ENCODE measurements around the gene BBLN. TPM values are rescaled to one million over a fixed set of nuclear protein-coding genes. Genes with fewer than 3 reads are reported as not detected.

BBLN gene
- total and polyA plus RNA-seq, 2 donors (not counting 1 experiment from before 2014, with no cell fraction given), result 44.3 to 148 TPM

- Histone ChIP-seq H3K9ac (ENCODE audit: low read length) (no peak overlapping the region), H4K20me1 (ENCODE audit: control insufficient read depth, insufficient read depth, low read length, poor library complexity, severe bottlenecking) (no peaks in the 10 kb centered on the region), H3K4me2 (replicated peaks; ENCODE audit: low read depth, low read length, poor library complexity, severe bottlenecking) (no peak overlapping the region), H3K4me1 (ENCODE audit: control insufficient read depth in 2 of 2, insufficient read depth in 2 of 2, low read length in 2 of 2) (peaks cover 0 to 9% of the 10 kb centered on the region in 2 donors), H3K79me2 (ENCODE audit: control insufficient read depth, insufficient read depth, low read length) (no peaks in the 10 kb centered on the region), H3K4me3 (ENCODE audit: control extremely low read depth in 1 of 5, extremely low read depth in 1 of 5, insufficient read depth in 1 of 5, low read depth in 2 of 5, low read length in 4 of 5) (no peak overlapping the region), H3K27ac (ENCODE audit: low read length in 2 of 2) (no peak overlapping the region), H3K27me3 (replicated peaks in 1 of 4; ENCODE audit: control extremely low read depth in 1 of 4, control insufficient read depth in 3 of 4, insufficient read depth in 4 of 4, low read length in 3 of 4) (peaks cover 0 to 3% (median 0%) of the 10 kb centered on the region in 4 experiments), H3K9me3 (ENCODE audit: control extremely low read depth in 1 of 3, control insufficient read depth in 2 of 3, insufficient read depth in 1 of 3, low read length in 2 of 3) (no peaks in the 10 kb centered on the region), H2AFZ (ENCODE audit: insufficient read depth, low read depth, low read length, poor library complexity, severe bottlenecking) (no peak overlapping the region), H3K36me3 (replicated peaks in 1 of 2; ENCODE audit: control extremely low read depth in 1 of 2, control insufficient read depth in 1 of 2, extremely low read depth in 1 of 2, insufficient read depth in 2 of 2, low read length in 1 of 2) (no peaks in the 10 kb centered on the region)
- ChIA-PET CTCF (no interaction called here), POLR2A (interaction anchor here (1.1 kb wide), 1 partner anchor 9 kb away, joined by 3 read pairs; no protein-coding TSS in a partner anchor)
- Mint-ChIP-seq H3K27me3 (peaks cover 27% of the 10 kb centered on the region), H3K9me3 (ENCODE audit: insufficient read depth) (no peaks in the 10 kb centered on the region), H3K27ac (no peak overlapping the region), H3K4me1 (no peaks in the 10 kb centered on the region), H3K4me3 (no peak overlapping the region)
- no peak for DNase-seq
- 84% methylated on average over 15 of the region's 18 CpGs for WGBS (ENCODE audit: insufficient coverage)
- intact Hi-C loops (cut with micrococcal nuclease), result no loop called here
- no peak for TF ChIP-seq CTCF (IDR thresholded peaks at IDR 0.05)
- ATAC-seq (ENCODE audit: low read depth), result no peak
These were observed 23.0 kb upstream of the BBLN start for GRCh38 chr9:128136816-128137793.

GRCh38 chr9:128138001-128138400 is 22.1 kb upstream of the BBLN start:
- intact Hi-C loops (cut with micrococcal nuclease), result no loop called here
- no peaks in the 10 kb centered on the region for H3K9me3 ChIP-seq (ENCODE audit: control extremely low read depth in 1 of 3, control insufficient read depth in 2 of 3, insufficient read depth in 1 of 3, low read length in 2 of 3)
- H3K9ac ChIP-seq (ENCODE audit: low read length), result no peak overlapping the region
- H3K4me1 ChIP-seq (ENCODE audit: control insufficient read depth in 2 of 2, insufficient read depth in 2 of 2, low read length in 2 of 2), result peaks cover 0 to 9% of the 10 kb centered on the region in 2 donors
- Mint-ChIP-seq H3K9me3 (ENCODE audit: insufficient read depth) (no peaks in the 10 kb centered on the region), H3K4me1 (no peaks in the 10 kb centered on the region), H3K27ac (no peak overlapping the region), H3K27me3 (peaks cover 23% of the 10 kb centered on the region), H3K4me3 (no peak overlapping the region)
- DNase-seq, result no peak
- H3K27ac ChIP-seq (ENCODE audit: low read length in 2 of 2), result no peak overlapping the region
- no peak overlapping the region for H2AFZ ChIP-seq (ENCODE audit: insufficient read depth, low read depth, low read length, poor library complexity, severe bottlenecking)
- no peaks in the 10 kb centered on the region for H3K36me3 ChIP-seq (replicated peaks in 1 of 2; ENCODE audit: control extremely low read depth in 1 of 2, control insufficient read depth in 1 of 2, extremely low read depth in 1 of 2, insufficient read depth in 2 of 2, low read length in 1 of 2)
- H3K4me2 ChIP-seq (replicated peaks; ENCODE audit: low read depth, low read length, poor library complexity, severe bottlenecking), result no peak overlapping the region
- no peaks in the 10 kb centered on the region for H4K20me1 ChIP-seq (ENCODE audit: control insufficient read depth, insufficient read depth, low read length, poor library complexity, severe bottlenecking)
- no peaks in the 10 kb centered on the region for H3K79me2 ChIP-seq (ENCODE audit: control insufficient read depth, insufficient read depth, low read length)
- no peak overlapping the region for H3K4me3 ChIP-seq (ENCODE audit: control extremely low read depth in 1 of 5, extremely low read depth in 1 of 5, insufficient read depth in 1 of 5, low read depth in 2 of 5, low read length in 4 of 5)
- ATAC-seq (ENCODE audit: low read depth), result no peak
- ChIA-PET POLR2A (interaction anchor here (1.1 kb wide), 1 partner anchor 9 kb away, joined by 3 read pairs; no protein-coding TSS in a partner anchor), CTCF (no interaction called here)
- TF ChIP-seq CTCF (IDR thresholded peaks at IDR 0.05) (no peak), EZH2 (IDR thresholded peaks at IDR 0.05; ENCODE audit: borderline replicate concordance, insufficient read depth, low read depth, low read length, poor library complexity, severe bottlenecking) (no peak)
- WGBS (ENCODE audit: insufficient coverage), result 88% methylated on average over 2 of the region's 3 CpGs
- peaks cover 0 to 3% (median 0%) of the 10 kb centered on the region in 4 experiments for H3K27me3 ChIP-seq (replicated peaks in 1 of 4; ENCODE audit: control extremely low read depth in 1 of 4, control insufficient read depth in 3 of 4, insufficient read depth in 4 of 4, low read length in 3 of 4)

Measured in B cell (primary cell).